Measurements from ENCODE around the gene PSPN. TPM values are rescaled to one million over a fixed set of nuclear protein-coding genes. Genes with fewer than 3 reads are reported as not detected.

The PSPN gene
- total RNA-seq, 1 donor from 2014 or later = not detected

DNA sequence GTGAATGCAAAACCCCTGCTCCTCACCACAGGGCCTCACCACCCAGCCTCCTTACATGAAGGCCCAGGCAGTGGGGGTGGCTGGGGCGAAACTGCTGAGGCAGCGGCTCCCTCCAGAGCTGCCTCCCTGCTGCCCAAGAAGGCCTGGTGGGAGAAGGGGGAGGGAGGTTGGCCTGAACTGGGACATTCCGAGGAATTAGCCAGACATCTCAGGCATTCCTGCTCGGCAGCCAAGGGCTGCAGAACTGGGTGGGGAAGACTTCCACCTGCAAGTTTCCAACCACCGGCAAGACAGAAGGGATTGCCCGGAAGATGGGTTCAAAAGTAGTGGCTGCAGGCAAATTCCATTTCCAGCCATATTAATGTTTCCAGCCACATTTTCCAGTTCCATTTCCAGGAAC is 2.3 kb upstream of the PSPN start:
- peak overlapping the region in 1 of 2 donors; percentile 28 for H3K27ac ChIP-seq
- no peak for DNase-seq (ENCODE audit: low spot score in 2 of 2)
- H3K4me3 ChIP-seq = no peak overlapping the region
- H3K36me3 ChIP-seq = peaks cover 37 to 45% of the 10 kb centered on the region in 2 donors
- intact Hi-C loops (cut with DNase I) = no loop called here
- TF ChIP-seq, protein P1, sequence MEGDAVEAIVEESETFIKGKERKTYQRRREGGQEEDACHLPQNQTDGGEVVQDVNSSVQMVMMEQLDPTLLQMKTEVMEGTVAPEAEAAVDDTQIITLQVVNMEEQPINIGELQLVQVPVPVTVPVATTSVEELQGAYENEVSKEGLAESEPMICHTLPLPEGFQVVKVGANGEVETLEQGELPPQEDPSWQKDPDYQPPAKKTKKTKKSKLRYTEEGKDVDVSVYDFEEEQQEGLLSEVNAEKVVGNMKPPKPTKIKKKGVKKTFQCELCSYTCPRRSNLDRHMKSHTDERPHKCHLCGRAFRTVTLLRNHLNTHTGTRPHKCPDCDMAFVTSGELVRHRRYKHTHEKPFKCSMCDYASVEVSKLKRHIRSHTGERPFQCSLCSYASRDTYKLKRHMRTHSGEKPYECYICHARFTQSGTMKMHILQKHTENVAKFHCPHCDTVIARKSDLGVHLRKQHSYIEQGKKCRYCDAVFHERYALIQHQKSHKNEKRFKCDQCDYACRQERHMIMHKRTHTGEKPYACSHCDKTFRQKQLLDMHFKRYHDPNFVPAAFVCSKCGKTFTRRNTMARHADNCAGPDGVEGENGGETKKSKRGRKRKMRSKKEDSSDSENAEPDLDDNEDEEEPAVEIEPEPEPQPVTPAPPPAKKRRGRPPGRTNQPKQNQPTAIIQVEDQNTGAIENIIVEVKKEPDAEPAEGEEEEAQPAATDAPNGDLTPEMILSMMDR (IDR thresholded peaks at IDR 0.05) = no peak
- no peaks in the 10 kb centered on the region for H3K27me3 ChIP-seq
- no peaks in the 10 kb centered on the region for H3K9me3 ChIP-seq
- H3K4me1 ChIP-seq = peaks cover 3 to 11% of the 10 kb centered on the region in 2 donors

DNA sequence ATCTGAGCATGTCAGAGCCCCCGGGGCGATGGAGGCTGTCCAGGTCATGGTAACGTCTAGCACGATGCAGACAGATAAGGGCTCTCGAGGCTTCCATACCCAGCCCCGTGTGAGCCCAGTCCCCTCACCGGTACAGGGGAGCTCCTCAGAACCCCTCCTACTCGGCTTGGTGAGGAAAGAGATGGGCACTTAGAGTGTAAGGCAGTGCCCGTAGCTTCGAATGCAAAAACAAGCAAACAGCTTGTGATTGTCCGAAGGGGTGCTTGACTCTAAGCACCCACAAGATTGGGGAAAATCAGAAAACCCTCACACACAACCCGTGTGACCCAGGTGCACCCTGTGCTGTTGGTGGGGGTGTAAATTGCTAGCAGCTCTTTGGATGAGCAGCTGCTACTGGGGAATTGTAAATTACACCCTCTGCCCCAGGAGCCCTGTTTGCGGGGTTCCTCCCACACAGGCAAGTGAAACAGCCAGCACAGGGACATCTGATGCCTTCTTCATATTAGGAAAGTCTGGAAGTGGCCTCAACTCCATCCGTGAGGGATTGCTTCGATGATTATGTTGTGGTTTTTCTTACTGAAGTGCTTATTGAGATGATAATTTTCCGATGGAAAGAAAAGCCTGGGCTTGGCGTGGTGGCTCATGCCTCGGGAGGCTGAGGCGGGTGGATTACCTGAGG is 918 bp upstream of the PSPN start:
- Histone ChIP-seq H3K4me1 (peaks cover 3 to 11% of the 10 kb centered on the region in 2 donors), H3K4me3 (no peak overlapping the region), H3K36me3 (peaks cover 25 to 33% of the 10 kb centered on the region in 2 donors), H3K27ac (no peak overlapping the region), H3K9me3 (no peaks in the 10 kb centered on the region), H3K27me3 (no peaks in the 10 kb centered on the region)
- DNase-seq (ENCODE audit: low spot score in 2 of 2) = no peak
- intact Hi-C loops (cut with DNase I) = no loop called here
- TF ChIP-seq, protein P1 (IDR thresholded peaks at IDR 0.05) = no peak

GRCh38 chr19:6374711-6375410 is 872 bp downstream of the PSPN start:
- H3K9me3 ChIP-seq = no peaks in the 10 kb centered on the region
- H3K27ac ChIP-seq = no peak overlapping the region
- no peaks in the 10 kb centered on the region for H3K27me3 ChIP-seq
- TF ChIP-seq, protein P1 (IDR thresholded peaks at IDR 0.05) = no peak
- peaks cover 3 to 11% of the 10 kb centered on the region in 2 donors for H3K4me1 ChIP-seq
- intact Hi-C loops (cut with DNase I) = loop anchor here (5.0 kb wide), 4 partner anchors 178 to 1552 kb away; partner anchors contain the start of genes CTXN1, NDUFA11, PEX11G and VMAC
- peaks cover 7 to 15% of the 10 kb centered on the region in 2 donors for H3K36me3 ChIP-seq
- no peak overlapping the region for H3K4me3 ChIP-seq
- DNase-seq (ENCODE audit: low spot score in 2 of 2) = no peak

GRCh38 chr19:6374161-6374709 is 1.5 kb downstream of the PSPN start:
- H3K4me3 ChIP-seq = peak overlapping the region in 1 of 2 donors; percentile 75
- intact Hi-C loops (cut with DNase I) = loop anchor here (5.0 kb wide), 4 partner anchors 177 to 1553 kb away; partner anchors contain the start of genes CTXN1, NDUFA11, PEX11G and VMAC

GRCh38 chr19:6373813-6374108 is 2.0 kb downstream of the PSPN start:
- no peak for DNase-seq (ENCODE audit: low spot score in 2 of 2)
- peaks cover 3 to 7% of the 10 kb centered on the region in 2 donors for H3K36me3 ChIP-seq
- H3K4me3 ChIP-seq = peak overlapping the region; percentile 75 to 88
- no peaks in the 10 kb centered on the region for H3K9me3 ChIP-seq
- H3K27ac ChIP-seq = peak overlapping the region; percentile 93 to 99
- peaks cover 3 to 11% of the 10 kb centered on the region in 2 donors for H3K4me1 ChIP-seq
- no peaks in the 10 kb centered on the region for H3K27me3 ChIP-seq
- TF ChIP-seq, protein P1 (IDR thresholded peaks at IDR 0.05) = no peak
- intact Hi-C loops (cut with DNase I) = loop anchor here (1.0 to 5.0 kb wide), 9 partner anchors 12 to 1554 kb away; partner anchors contain the start of genes CLPP, CTXN1, GTF2F1 and NDUFA11

More at GRCh38 chr19:6374161-6374709, 1.5 kb downstream of the PSPN start:
- Histone ChIP-seq H3K27me3 (no peaks in the 10 kb centered on the region), H3K27ac (peak overlapping the region; percentile 93 to 99), H3K36me3 (peaks cover 1 to 9% of the 10 kb centered on the region in 2 donors), H3K9me3 (no peaks in the 10 kb centered on the region), H3K4me1 (peaks cover 3 to 11% of the 10 kb centered on the region in 2 donors)
- no peak for DNase-seq (ENCODE audit: low spot score in 2 of 2)
- TF ChIP-seq, protein P1 (IDR thresholded peaks at IDR 0.05) = no peak
